CD14-positive monocyte (primary cell): ENCODE results near the gene KCTD18. TPM values are rescaled to one million over a fixed set of nuclear protein-coding genes. Genes with fewer than 3 reads are reported as not detected.

Experiments used
- DNase-seq, 3 donors: peaks; one replicate each; pipeline ENCODE4 v3.0.0-alpha.2; 2011 to 2022
- H2AFZ ChIP-seq: 2 replicates; pipeline ENCODE4 v1.6.0; 2012; ENCODE audit warnings: mild to moderate bottlenecking, low read depth, low read length, inconsistent platforms; ENCODE audit not compliant: insufficient read depth, poor library complexity, severe bottlenecking
- H3K27ac ChIP-seq, 2 donors: 1 replicate in 1 of 2; 2 replicates in 1 of 2; pipeline ENCODE4 v1.5.1; 2012 to 2013; ENCODE audit warnings: low read length in 2 of 2, control low read depth in 1 of 2, inconsistent platforms in 1 of 2, low read depth in 1 of 2, mild to moderate bottlenecking in 1 of 2
- H3K27me3 ChIP-seq, 2 donors: one replicate each; pipeline versions ENCODE4 v1.6.0 to v1.6.1; 2011 to 2013; ENCODE audit warnings: low read length in 2 of 2; ENCODE audit not compliant: control insufficient read depth in 2 of 2, insufficient read depth in 2 of 2
- H3K36me3 ChIP-seq, 2 donors: replicated peaks in 1 of 2; 1 replicate in 1 of 2; 2 replicates in 1 of 2; pipeline versions ENCODE4 v1.5.1 to v1.6.1; 2012 to 2013; ENCODE audit warnings: low read length in 2 of 2, control low read depth in 1 of 2, inconsistent platforms in 1 of 2, mild to moderate bottlenecking in 1 of 2; ENCODE audit not compliant: insufficient read depth in 2 of 2, control insufficient read depth in 1 of 2
- H3K4me1 ChIP-seq, 2 donors: 1 replicate in 1 of 2; 2 replicates in 1 of 2; pipeline versions ENCODE4 v1.5.1 to v1.6.1; 2012 to 2013; ENCODE audit warnings: low read length in 2 of 2, control low read depth in 1 of 2, inconsistent platforms in 1 of 2, mild to moderate bottlenecking in 1 of 2, moderate library complexity in 1 of 2; ENCODE audit not compliant: insufficient read depth in 2 of 2, control insufficient read depth in 1 of 2
- H3K4me2 ChIP-seq: replicated peaks from 2 replicates; pipeline ENCODE3; 2012; ENCODE audit warnings: low read length, moderate library complexity, mild to moderate bottlenecking; ENCODE audit not compliant: poor library complexity, severe bottlenecking; ENCODE audit errors: extremely low read depth
- H3K4me3 ChIP-seq, 3 experiments: fragments of 200-600 bp in 1 of 3; sonication (generic) in 1 of 3; replicated peaks in 1 of 3; 1 replicate in 2 of 3; 2 replicates in 1 of 3; pipeline ENCODE4 v1.5.1; 2011 to 2013; ENCODE audit warnings: low read length in 3 of 3, mild to moderate bottlenecking in 3 of 3, control low read depth in 2 of 3, low read depth in 2 of 3, inconsistent platforms in 1 of 3, moderate library complexity in 1 of 3
- H3K79me2 ChIP-seq: 2 replicates; pipeline ENCODE4 v1.6.0; 2012; ENCODE audit warnings: mild to moderate bottlenecking, control low read depth, inconsistent platforms, low read length, moderate library complexity; ENCODE audit not compliant: insufficient read depth
- H3K9ac ChIP-seq: 2 replicates; pipeline ENCODE4 v1.6.0; 2017; ENCODE audit warnings: low read length, mild to moderate bottlenecking; ENCODE audit not compliant: insufficient read depth, poor library complexity, severe bottlenecking
- H3K9me3 ChIP-seq, 2 donors: replicated peaks in 1 of 2; 1 replicate in 1 of 2; 2 replicates in 1 of 2; pipeline versions ENCODE4 v1.5.1 to v1.6.1; 2012 to 2013; ENCODE audit warnings: low read length in 2 of 2, control low read depth in 1 of 2; ENCODE audit not compliant: control insufficient read depth in 1 of 2, insufficient read depth in 1 of 2
- H4K20me1 ChIP-seq: 2 replicates; pipeline ENCODE4 v1.6.0; 2012; ENCODE audit warnings: mild to moderate bottlenecking, low read length, control low read depth, moderate library complexity; ENCODE audit not compliant: insufficient read depth
- H3K27ac Mint-ChIP-seq, 7 donors: one replicate each; pipeline ENCODE4 v1.8.0; 2020; ENCODE audit warnings: mild to moderate bottlenecking in 7 of 7, mixed read lengths in 7 of 7, moderate library complexity in 6 of 7, inconsistent platforms in 2 of 7
- H3K27me3 Mint-ChIP-seq, 3 donors: one replicate each; pipeline ENCODE4 v1.8.0; 2021 to 2022; ENCODE audit warnings: low read depth in 3 of 3, mild to moderate bottlenecking in 3 of 3, mixed read lengths in 3 of 3, moderate library complexity in 3 of 3, inconsistent platforms in 1 of 3
- H3K36me3 Mint-ChIP-seq, 2 donors: one replicate each; pipeline ENCODE4 v1.8.0; 2020; ENCODE audit warnings: mixed read lengths in 2 of 2, inconsistent platforms in 1 of 2, mild to moderate bottlenecking in 1 of 2
- H3K4me1 Mint-ChIP-seq: one replicate; pipeline ENCODE4 v1.8.0; 2020; ENCODE audit warnings: mild to moderate bottlenecking, mixed read lengths
- H3K4me3 Mint-ChIP-seq, 2 donors: one replicate each; pipeline ENCODE4 v1.8.0; 2020; ENCODE audit warnings: mild to moderate bottlenecking in 2 of 2, mixed read lengths in 2 of 2, moderate library complexity in 1 of 2
- H3K9me3 Mint-ChIP-seq, 7 donors: one replicate each; pipeline ENCODE4 v1.8.0; 2020 to 2022; ENCODE audit warnings: mixed read lengths in 7 of 7, mild to moderate bottlenecking in 6 of 7, moderate library complexity in 6 of 7, inconsistent platforms in 2 of 7
- WGBS: methylation state at CpG from one replicate; pipeline ENCODE4 v1.1.5; 2013; ENCODE audit warnings: missing lambda C conversion rate; ENCODE audit not compliant: insufficient coverage; 5-methylcytosine and 5-hydroxymethylcytosine counted together
- intact Hi-C, 2 donors: fragments of 100-400 bp; cut with micrococcal nuclease; formaldehyde crosslinking; loops; one replicate each; pipeline versions ENCODE4 v1.15.0 to v1.15.1; 2023
- polyA plus RNA-seq, 3 donors: library from polyadenylated mRNA; depleted of rRNA in 1 of 3; unstranded in 2 of 3; stranded (reverse) in 1 of 3; fragments of 300-500 nt in 2 of 3; fragments of >200 nt in 1 of 3; fragmentation: Illumina TruSeq in 2 of 3; gene quantifications; 1 replicate in 2 of 3; 2 replicates in 1 of 3; pipeline ENCODE4 v1.2.3, GENCODE V29; 2012 to 2021
- TF ChIP-seq, protein P1 (sequence below): fragments of 200-600 bp; IDR thresholded peaks from one replicate; pipeline ENCODE4 v1.8.0; 2022; ENCODE audit warnings: antibody characterized with exemption, mild to moderate bottlenecking

The KCTD18 gene
- polyA plus RNA-seq, 3 donors: 9.7 to 14.6 (median 11.8) TPM

DNA sequence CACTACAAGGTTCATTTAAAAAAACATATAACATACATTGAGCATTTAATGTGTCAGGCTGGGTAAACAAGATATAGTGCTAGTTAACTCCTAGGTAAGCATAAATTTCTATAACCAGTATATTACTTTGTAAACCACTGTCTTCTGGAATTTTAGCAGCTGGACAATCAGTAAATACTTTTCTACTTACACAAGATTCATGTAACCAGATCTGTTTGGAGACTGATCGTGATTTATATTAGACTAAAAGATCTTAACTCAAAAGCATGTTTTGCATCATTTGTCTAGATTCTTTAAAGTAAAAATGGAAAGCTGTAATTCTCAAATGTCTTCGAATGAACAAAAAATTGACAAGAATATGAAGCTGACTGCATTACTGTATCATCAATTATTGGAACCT is 15.2 kb upstream of the KCTD18 start:
- peak overlapping the region; percentile 97 for H2AFZ ChIP-seq
- peak overlapping the region in 1 of 3 experiments; percentile 97 for H3K4me3 ChIP-seq
- H3K27ac ChIP-seq: no peak overlapping the region

GRCh38 chr2:200523604-200524003 is 13.7 kb upstream of the KCTD18 start:
- Mint-ChIP-seq H3K4me3 (no peak overlapping the region), H3K36me3 (no peaks in the 10 kb centered on the region), H3K27me3 (peaks cover 0 to 4% (median 4%) of the 10 kb centered on the region in 3 donors), H3K27ac (no peak overlapping the region), H3K4me1 (peaks cover 19% of the 10 kb centered on the region), H3K9me3 (no peaks in the 10 kb centered on the region)
- Histone ChIP-seq H3K4me2 (no peak overlapping the region), H3K27ac (no peak overlapping the region), H4K20me1 (no peaks in the 10 kb centered on the region), H3K79me2 (peaks cover 25% of the 10 kb centered on the region), H3K9me3 (no peaks in the 10 kb centered on the region), H3K9ac (no peak overlapping the region), H3K36me3 (no peaks in the 10 kb centered on the region), H3K4me1 (peaks cover 14 to 26% of the 10 kb centered on the region in 2 donors), H3K27me3 (peaks cover 0 to 3% of the 10 kb centered on the region in 2 donors), H3K4me3 (no peak overlapping the region), H2AFZ (peak overlapping the region; percentile 37)
- WGBS: 90% methylated on average over 1 of the region's 2 CpGs
- DNase-seq: no peak
- intact Hi-C loops: no loop called here
- TF ChIP-seq, protein P1, sequence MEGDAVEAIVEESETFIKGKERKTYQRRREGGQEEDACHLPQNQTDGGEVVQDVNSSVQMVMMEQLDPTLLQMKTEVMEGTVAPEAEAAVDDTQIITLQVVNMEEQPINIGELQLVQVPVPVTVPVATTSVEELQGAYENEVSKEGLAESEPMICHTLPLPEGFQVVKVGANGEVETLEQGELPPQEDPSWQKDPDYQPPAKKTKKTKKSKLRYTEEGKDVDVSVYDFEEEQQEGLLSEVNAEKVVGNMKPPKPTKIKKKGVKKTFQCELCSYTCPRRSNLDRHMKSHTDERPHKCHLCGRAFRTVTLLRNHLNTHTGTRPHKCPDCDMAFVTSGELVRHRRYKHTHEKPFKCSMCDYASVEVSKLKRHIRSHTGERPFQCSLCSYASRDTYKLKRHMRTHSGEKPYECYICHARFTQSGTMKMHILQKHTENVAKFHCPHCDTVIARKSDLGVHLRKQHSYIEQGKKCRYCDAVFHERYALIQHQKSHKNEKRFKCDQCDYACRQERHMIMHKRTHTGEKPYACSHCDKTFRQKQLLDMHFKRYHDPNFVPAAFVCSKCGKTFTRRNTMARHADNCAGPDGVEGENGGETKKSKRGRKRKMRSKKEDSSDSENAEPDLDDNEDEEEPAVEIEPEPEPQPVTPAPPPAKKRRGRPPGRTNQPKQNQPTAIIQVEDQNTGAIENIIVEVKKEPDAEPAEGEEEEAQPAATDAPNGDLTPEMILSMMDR: no peak

More for the DNA sequence above, 15.2 kb upstream of the KCTD18 start:
- H3K9me3 ChIP-seq: no peaks in the 10 kb centered on the region
- peaks cover 21% of the 10 kb centered on the region for H3K4me1 Mint-ChIP-seq
- no peak overlapping the region for H3K27ac Mint-ChIP-seq
- peaks cover 0 to 3% of the 10 kb centered on the region in 2 donors for H3K27me3 ChIP-seq
- H3K79me2 ChIP-seq: peaks cover 40% of the 10 kb centered on the region
- no peaks in the 10 kb centered on the region for H4K20me1 ChIP-seq
- no peak for DNase-seq
- intact Hi-C loops: no loop called here
- peaks cover 14 to 26% of the 10 kb centered on the region in 2 donors for H3K4me1 ChIP-seq
- H3K36me3 Mint-ChIP-seq: peaks cover 2 to 3% of the 10 kb centered on the region in 2 donors
- H3K4me2 ChIP-seq: peak overlapping the region; percentile 89
- no peaks in the 10 kb centered on the region for H3K36me3 ChIP-seq
- peaks cover 0 to 4% (median 3%) of the 10 kb centered on the region in 3 donors for H3K27me3 Mint-ChIP-seq
- no CpG with 5 or more reads among the region's 2 CpGs for WGBS
- H3K9ac ChIP-seq: no peak overlapping the region
- no peak overlapping the region for H3K4me3 Mint-ChIP-seq
- H3K9me3 Mint-ChIP-seq: no peaks in the 10 kb centered on the region
- TF ChIP-seq, protein P1: no peak
